GM12801 (cell line): ENCODE data around the gene SULF2.

Experiments used
- TF ChIP-seq, protein P1 (sequence below): IDR thresholded peaks from one replicate; pipeline ENCODE4 v1.5.1; 2011; ENCODE audit warnings: control low read depth; ENCODE audit not compliant: insufficient read length; ENCODE audit errors: extremely low read depth

Gene SULF2

DNA sequence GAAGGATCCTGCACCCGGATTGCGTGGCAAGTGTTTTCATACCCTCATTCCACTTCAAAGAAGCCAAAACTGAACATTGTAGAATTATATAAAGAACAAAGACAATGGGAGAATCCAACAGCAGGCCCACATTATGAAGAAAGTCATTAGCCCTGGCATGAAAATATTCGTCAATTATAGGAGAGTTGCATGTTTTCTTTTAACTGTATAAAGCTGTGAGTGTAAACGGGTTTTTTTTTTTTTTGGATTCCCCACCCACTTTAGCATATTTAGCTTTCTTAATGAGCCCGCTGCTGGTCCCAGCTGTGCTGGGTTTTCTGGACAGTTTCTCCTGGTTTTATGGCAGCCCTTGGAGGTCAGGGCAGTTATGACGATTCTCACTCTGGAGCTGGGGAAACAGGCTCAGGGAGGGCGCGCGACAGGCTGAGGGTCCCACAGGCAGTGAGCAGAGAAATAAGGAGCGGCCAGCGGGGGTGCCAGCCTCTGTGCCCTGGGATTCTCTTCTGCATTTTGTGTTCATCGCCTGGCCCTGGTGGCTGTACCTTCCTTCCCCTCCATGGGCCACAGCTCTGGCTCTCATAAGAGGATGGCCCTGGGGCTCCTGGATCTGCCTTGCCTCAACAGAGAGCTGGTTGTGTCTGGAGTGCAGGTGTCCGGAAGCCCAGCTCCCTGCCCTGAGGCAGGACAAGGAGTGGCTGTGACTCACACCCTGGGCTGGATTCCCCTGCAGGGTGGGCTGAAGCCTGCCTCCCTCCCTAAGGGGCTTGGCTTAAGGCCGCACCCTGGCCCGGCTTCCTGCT is 24.1 kb upstream of the SULF2 start:
- TF ChIP-seq, protein P1, sequence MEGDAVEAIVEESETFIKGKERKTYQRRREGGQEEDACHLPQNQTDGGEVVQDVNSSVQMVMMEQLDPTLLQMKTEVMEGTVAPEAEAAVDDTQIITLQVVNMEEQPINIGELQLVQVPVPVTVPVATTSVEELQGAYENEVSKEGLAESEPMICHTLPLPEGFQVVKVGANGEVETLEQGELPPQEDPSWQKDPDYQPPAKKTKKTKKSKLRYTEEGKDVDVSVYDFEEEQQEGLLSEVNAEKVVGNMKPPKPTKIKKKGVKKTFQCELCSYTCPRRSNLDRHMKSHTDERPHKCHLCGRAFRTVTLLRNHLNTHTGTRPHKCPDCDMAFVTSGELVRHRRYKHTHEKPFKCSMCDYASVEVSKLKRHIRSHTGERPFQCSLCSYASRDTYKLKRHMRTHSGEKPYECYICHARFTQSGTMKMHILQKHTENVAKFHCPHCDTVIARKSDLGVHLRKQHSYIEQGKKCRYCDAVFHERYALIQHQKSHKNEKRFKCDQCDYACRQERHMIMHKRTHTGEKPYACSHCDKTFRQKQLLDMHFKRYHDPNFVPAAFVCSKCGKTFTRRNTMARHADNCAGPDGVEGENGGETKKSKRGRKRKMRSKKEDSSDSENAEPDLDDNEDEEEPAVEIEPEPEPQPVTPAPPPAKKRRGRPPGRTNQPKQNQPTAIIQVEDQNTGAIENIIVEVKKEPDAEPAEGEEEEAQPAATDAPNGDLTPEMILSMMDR: no peak

DNA sequence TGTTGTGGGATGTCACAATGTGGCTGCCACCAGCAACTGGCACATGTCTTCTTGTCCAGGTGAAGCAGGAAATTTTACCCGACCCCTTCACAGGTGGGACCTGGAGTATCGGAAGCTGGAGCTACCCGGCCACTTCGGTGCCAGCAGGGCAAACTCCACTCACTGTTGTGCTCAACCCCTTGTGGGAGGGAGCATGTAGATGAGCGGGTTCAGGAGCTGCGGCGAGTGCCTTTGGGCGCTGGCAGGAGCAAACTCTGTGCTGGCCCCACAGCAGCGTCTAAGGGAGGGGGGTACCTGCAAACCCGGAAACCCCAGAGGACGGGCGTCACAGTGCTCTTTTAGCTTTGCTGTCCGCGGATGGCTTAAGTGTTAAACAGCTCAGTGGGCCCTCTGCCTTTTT is 20.7 kb upstream of the SULF2 start:
- TF ChIP-seq, protein P1: no peak

DNA sequence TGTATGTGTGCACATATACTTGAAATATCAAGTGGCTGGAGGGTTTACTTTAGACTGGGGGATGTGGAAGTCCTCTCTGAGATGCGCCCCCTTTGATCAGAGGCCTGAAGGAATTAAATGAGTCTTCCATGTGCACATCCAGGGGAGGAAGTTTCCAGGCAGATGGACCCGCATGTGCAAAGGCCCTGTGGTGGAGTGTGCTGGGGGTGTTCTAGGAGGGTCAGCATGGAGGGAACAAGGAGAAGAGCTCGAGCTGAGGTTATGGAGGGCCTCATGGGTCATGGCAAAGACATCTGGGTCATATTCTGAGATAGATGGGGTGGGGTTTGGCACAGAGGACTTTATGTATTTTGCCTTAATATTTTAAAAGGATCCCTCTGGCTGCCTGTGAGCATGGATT is 17.7 kb upstream of the SULF2 start:
- TF ChIP-seq, protein P1: no peak

DNA sequence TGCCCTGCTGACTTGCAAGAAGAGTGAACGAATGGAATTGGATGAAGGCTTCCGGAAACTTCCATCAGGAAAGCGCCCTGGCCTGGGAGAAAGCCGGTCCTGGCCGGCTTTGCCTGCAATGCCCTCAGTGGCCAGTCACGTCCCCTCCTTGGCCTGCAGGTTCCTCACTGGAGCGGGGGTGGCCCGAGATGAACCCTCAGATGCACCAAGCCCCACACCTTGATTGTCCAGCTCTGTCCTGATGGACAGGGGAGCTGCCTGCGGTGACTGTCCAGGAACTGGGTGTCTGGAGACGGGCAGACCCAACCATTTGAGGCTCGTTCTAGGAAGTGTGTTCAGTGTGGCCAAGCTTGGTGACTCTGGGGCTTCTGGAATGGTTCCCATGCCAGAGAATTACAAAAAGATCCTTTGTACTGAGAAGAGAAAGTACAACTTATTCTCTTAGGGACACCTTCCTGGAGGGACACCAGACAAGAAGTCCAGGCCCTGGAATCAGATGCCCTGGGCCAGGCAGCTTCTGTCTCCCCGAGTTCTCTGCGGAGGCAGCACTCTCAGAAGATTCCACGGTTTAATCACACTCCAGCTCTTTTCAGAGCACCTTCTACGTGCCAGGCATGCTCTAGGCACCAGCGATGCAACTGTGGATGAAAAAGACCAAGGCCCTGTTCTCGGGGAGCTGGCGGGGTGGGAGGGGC is 17.1 kb upstream of the SULF2 start:
- TF ChIP-seq, protein P1: no peak

DNA sequence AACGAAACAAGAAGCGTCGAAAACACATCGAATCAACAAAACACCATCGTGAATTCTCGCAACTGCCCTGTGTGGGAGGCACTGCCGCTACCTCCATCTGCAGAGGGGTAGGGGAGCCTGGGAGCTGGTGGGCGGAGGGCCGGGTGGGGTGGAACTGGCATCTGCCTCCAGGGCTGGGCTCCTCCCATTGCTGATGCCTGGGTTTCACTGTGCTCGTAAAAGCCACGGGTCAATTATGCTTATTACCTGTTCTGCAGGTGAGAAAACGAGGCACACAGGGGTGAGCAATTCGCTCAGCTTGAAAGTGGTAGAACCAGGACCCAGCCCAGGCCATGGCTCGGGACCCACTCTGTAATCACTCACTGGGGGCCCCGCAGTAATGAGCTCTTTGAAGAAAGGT is 16.5 kb upstream of the SULF2 start:
- TF ChIP-seq, protein P1: no peak

DNA sequence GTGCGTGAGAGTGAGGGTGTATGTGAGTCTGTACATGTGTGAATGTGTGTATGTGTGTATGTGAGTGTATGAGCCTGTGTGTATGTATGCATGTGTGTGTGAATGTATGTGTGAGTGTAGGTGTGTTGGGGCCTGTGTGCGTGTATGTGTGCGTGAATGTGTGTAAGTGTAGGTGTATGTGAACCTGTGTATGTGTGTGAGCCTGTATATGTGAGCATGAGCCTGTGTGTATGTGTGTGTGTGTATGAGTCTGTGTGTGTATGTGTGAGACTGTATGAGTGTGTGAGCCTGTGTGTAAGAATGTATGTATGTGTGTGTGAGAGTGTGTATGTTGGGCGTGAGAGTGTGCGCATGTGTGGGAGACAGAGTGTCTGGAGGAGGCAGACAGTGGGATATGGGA is 15.8 kb upstream of the SULF2 start:
- TF ChIP-seq, protein P1: no peak

DNA sequence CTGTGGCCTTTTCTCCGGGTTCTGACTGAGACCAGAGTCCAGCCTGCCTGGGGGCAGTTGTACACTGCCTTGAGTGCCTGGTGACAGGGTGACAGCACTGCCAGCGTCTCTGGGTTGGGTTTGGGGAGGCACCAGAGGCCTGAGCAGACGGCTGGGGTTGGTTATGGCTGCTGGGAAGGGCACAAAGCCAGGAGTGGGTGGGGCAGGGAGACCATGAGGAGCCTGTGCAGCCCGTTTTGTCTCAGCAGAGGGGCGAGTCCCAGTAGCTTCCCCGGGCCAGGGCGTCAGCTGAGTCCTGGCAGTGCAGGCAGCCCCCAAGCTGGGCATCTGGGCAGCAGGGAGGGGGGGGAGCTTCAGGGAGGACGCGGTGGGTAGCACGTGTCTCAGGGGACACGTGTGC is 15.3 kb upstream of the SULF2 start:
- TF ChIP-seq, protein P1: no peak
